T-cell (primary cell): ENCODE measurements around the gene RYR1. TPM values are rescaled to one million over a fixed set of nuclear protein-coding genes. Genes with fewer than 3 reads are reported as not detected.
A peak's percentile ranks its signal among the peaks of the same experiment; 100 is the strongest.

Experiments
- ATAC-seq, 4 experiments: fragments of 200-7000 bp in 3 of 4; fragments of 150-1000 bp in 1 of 4; cut with Tn5 transposase; replicated peaks in 1 of 4; 1 replicate in 3 of 4; 2 replicates in 1 of 4; pipeline ENCODE4 v1.10.0; 2021; ENCODE audit warnings: moderate library complexity in 3 of 4, mild to moderate bottlenecking in 2 of 4, moderate number of reproducible peaks in 1 of 4
- CTCF ChIA-PET, 2 donors: fragments of 300-600 bp; sonication (Branson Sonifier 250); formaldehyde crosslinking; loops; one replicate each; lab custom pipeline; 2022; ENCODE audit warnings: antibody characterized with exemption in 2 of 2; lab: Charles Lee
- POLR2A ChIA-PET, 2 donors: fragments of 300-600 bp; sonication (Branson Sonifier 250); formaldehyde crosslinking; loops; one replicate each; lab custom pipeline; 2022; ENCODE audit warnings: antibody characterized with exemption in 2 of 2; lab: Charles Lee
- DNase-seq, 35 experiments: peaks; one replicate each; pipeline versions ENCODE4 v3.0.0 to v3.0.0-alpha.2; 2013 to 2023
- H3K27ac ChIP-seq: one replicate; pipeline ENCODE4 v1.5.1; 2013; ENCODE audit warnings: low read length
- H3K27me3 ChIP-seq, 2 experiments: replicated peaks in 1 of 2; 1 replicate in 1 of 2; 2 replicates in 1 of 2; pipeline versions ENCODE4 v1.6.1 to v1.7.0; 2013; ENCODE audit warnings: low read length in 1 of 2, mixed read lengths in 1 of 2; ENCODE audit not compliant: control insufficient read depth in 2 of 2, insufficient read depth in 2 of 2; ENCODE audit errors: extremely low read depth in 1 of 2
- H3K36me3 ChIP-seq, 2 donors: 1 replicate in 1 of 2; 2 replicates in 1 of 2; pipeline versions ENCODE4 v1.6.1 to v1.7.0; 2013; ENCODE audit warnings: low read length in 1 of 2; ENCODE audit not compliant: control insufficient read depth in 2 of 2, insufficient read depth in 1 of 2; ENCODE audit errors: extremely low read depth in 1 of 2
- H3K4me1 ChIP-seq, 2 experiments: 1 replicate in 1 of 2; 2 replicates in 1 of 2; pipeline versions ENCODE4 v1.6.1 to v1.7.0; 2013; ENCODE audit warnings: low read length in 2 of 2, mixed read lengths in 1 of 2; ENCODE audit not compliant: insufficient read depth in 2 of 2, control insufficient read depth in 1 of 2; ENCODE audit errors: extremely low read depth in 1 of 2
- H3K4me3 ChIP-seq, 2 donors: 1 replicate in 1 of 2; 2 replicates in 1 of 2; pipeline versions ENCODE4 v1.5.1 to v1.7.0; 2013; ENCODE audit warnings: mild to moderate bottlenecking in 2 of 2, low read length in 1 of 2, moderate library complexity in 1 of 2; ENCODE audit not compliant: control insufficient read depth in 1 of 2; ENCODE audit errors: extremely low read depth in 1 of 2
- H3K9me3 ChIP-seq: 2 replicates; pipeline ENCODE4 v1.7.0; 2013
- H3K27ac Mint-ChIP-seq, 2 donors: one replicate each; pipeline ENCODE4 v1.8.0; 2020 to 2021; ENCODE audit warnings: mild to moderate bottlenecking in 2 of 2, mixed read lengths in 2 of 2
- H3K27me3 Mint-ChIP-seq, 2 donors: one replicate each; pipeline ENCODE4 v1.8.0; 2021 to 2022; ENCODE audit warnings: mixed read lengths in 2 of 2
- H3K36me3 Mint-ChIP-seq: one replicate; pipeline ENCODE4 v1.8.0; 2021; ENCODE audit warnings: mixed read lengths
- H3K4me1 Mint-ChIP-seq, 3 donors: one replicate each; pipeline ENCODE4 v1.8.0; 2020 to 2022; ENCODE audit warnings: mixed read lengths in 3 of 3, mild to moderate bottlenecking in 1 of 3
- H3K4me3 Mint-ChIP-seq, 3 donors: one replicate each; pipeline ENCODE4 v1.8.0; 2020 to 2022; ENCODE audit warnings: mild to moderate bottlenecking in 3 of 3, mixed read lengths in 3 of 3, moderate library complexity in 3 of 3
- H3K9me3 Mint-ChIP-seq, 3 donors: one replicate each; pipeline ENCODE4 v1.8.0; 2020 to 2022; ENCODE audit warnings: mixed read lengths in 3 of 3
- WGBS: methylation state at CpG from one replicate; pipeline ENCODE4 v1.1.5; 2013; ENCODE audit warnings: missing lambda C conversion rate; ENCODE audit not compliant: insufficient coverage; 5-methylcytosine and 5-hydroxymethylcytosine counted together
- total RNA-seq, 35 experiments: library from RNA in 6 of 35; stranded (reverse) in 6 of 35; fragments of 120-200 nt in 1 of 35; gene quantifications; one replicate each; pipeline versions ENCODE4 v1.2.1 to v1.2.4 and lab custom pipeline; 2013 to 2026

The RYR1 gene
- total RNA-seq, 5 donors from 2014 or later (not counting 1 experiment from before 2014, with no cell fraction given), result 1.1 to 3.8 (median 2.9) TPM

DNA sequence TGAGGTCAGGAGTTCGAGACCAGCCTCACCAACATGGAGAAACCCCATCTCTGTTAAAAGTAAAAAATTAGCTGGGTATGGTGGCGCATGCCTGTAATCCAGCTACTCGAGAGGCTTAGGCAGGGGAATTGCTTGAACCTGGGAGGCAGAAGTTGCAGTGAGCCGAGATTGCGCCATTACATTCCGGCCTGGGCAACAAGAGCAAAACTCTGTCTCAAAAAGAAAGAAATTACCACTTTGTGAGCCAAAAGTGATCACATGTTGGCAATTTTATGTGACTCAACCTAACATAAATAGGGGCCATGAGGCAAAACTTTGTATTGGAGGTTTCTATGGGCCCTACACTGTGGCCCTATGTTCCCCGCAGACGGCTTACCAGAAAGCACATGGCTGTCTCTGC is 112.1 kb downstream of the RYR1 start:
- Histone ChIP-seq H3K9me3 (no peaks in the 10 kb centered on the region), H3K27ac (no peak overlapping the region), H3K4me3 (no peak overlapping the region), H3K36me3 (no peaks in the 10 kb centered on the region), H3K4me1 (peaks cover 2 to 19% of the 10 kb centered on the region in 2 experiments), H3K27me3 (no peaks in the 10 kb centered on the region)
- POLR2A ChIA-PET, result no interaction called here
- H3K36me3 Mint-ChIP-seq, result no peaks in the 10 kb centered on the region
- no peaks in the 10 kb centered on the region for H3K27me3 Mint-ChIP-seq
- H3K9me3 Mint-ChIP-seq, result no peaks in the 10 kb centered on the region
- H3K4me3 Mint-ChIP-seq, result peak overlapping the region in 1 of 3 donors; percentile 24
- DNase-seq, result no peak
- 100% methylated on average over 2 of the region's 8 CpGs for WGBS
- H3K4me1 Mint-ChIP-seq, result peaks cover 14 to 25% (median 21%) of the 10 kb centered on the region in 3 donors
- no peak for ATAC-seq
- CTCF ChIA-PET, result interaction anchor here in 1 of 2 donors (1.5 kb wide), 1 partner anchor 89 kb away, joined by 5 read pairs; no protein-coding TSS in a partner anchor
- no peak overlapping the region for H3K27ac Mint-ChIP-seq

DNA sequence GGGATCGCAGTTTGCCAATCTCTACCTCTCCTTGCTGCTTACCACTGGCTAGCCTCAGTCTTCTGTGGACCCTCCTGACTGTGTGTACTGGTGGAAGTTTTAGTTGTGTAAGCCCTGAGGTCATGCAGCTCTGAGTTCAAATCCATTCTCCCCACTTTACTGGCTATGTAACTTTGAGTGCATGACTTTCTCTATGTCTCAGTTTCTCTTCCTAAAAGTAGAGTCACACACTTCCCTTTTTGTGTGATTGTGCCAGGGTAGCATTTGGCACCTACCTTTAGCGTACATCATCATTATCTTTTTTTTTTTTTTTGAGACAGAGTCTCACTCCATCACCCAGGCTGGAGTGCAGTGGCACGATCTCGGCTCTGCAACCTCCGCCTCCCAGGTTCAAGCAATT is 113.9 kb downstream of the RYR1 start:
- H3K36me3 ChIP-seq, result no peaks in the 10 kb centered on the region
- no peak overlapping the region for H3K4me3 Mint-ChIP-seq
- ChIA-PET POLR2A (interaction anchor here in 1 of 2 donors (0.7 kb wide), 1 partner anchor 71 kb away, joined by 6 read pairs; no protein-coding TSS in a partner anchor), CTCF (no interaction called here)
- H3K4me1 ChIP-seq, result peaks cover 2 to 27% of the 10 kb centered on the region in 2 experiments
- no peak overlapping the region for H3K27ac ChIP-seq
- H3K4me1 Mint-ChIP-seq, result peaks cover 20 to 28% (median 25%) of the 10 kb centered on the region in 3 donors
- H3K27me3 Mint-ChIP-seq, result peaks cover 0 to 5% of the 10 kb centered on the region in 2 donors
- H3K9me3 ChIP-seq, result no peaks in the 10 kb centered on the region
- no peak overlapping the region for H3K4me3 ChIP-seq
- H3K9me3 Mint-ChIP-seq, result no peaks in the 10 kb centered on the region
- ATAC-seq, result no peak
- no CpG with 5 or more reads among the region's 5 CpGs for WGBS
- no peaks in the 10 kb centered on the region for H3K36me3 Mint-ChIP-seq
- no peaks in the 10 kb centered on the region for H3K27me3 ChIP-seq
- DNase-seq, result no peak
- H3K27ac Mint-ChIP-seq, result no peak overlapping the region

DNA sequence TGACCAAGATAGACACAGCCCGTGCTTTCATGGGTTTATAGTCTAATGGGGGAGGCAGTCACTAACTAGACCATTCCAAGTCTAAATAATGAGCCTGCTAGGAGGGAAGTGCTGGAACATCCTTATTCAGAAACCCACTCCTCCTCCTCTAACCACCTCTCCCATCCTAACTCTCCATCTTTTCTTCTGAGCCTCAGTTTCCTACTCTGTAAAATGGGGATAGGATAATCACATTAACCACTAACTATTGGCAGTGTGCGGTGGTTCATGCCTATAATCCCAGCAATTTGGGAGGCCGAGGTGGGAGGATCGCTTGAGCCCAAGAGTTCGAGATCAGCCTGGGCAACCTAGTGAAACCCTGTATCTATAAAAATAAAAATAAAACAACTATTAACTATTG is 115.6 kb downstream of the RYR1 start:
- Histone ChIP-seq H3K4me3 (no peak overlapping the region), H3K27ac (no peak overlapping the region), H3K4me1 (peaks cover 2 to 21% of the 10 kb centered on the region in 2 experiments), H3K36me3 (no peaks in the 10 kb centered on the region), H3K9me3 (no peaks in the 10 kb centered on the region), H3K27me3 (no peaks in the 10 kb centered on the region)
- WGBS, result no CpG with 5 or more reads among the region's 5 CpGs
- peaks cover 24 to 32% (median 26%) of the 10 kb centered on the region in 3 donors for H3K4me1 Mint-ChIP-seq
- no peaks in the 10 kb centered on the region for H3K36me3 Mint-ChIP-seq
- no peak for DNase-seq
- no peak overlapping the region for H3K4me3 Mint-ChIP-seq
- H3K27ac Mint-ChIP-seq, result no peak overlapping the region
- ATAC-seq, result no peak
- CTCF ChIA-PET, result no interaction called here
- H3K27me3 Mint-ChIP-seq, result peaks cover 0 to 10% of the 10 kb centered on the region in 2 donors
- no peaks in the 10 kb centered on the region for H3K9me3 Mint-ChIP-seq
- POLR2A ChIA-PET, result no interaction called here

DNA sequence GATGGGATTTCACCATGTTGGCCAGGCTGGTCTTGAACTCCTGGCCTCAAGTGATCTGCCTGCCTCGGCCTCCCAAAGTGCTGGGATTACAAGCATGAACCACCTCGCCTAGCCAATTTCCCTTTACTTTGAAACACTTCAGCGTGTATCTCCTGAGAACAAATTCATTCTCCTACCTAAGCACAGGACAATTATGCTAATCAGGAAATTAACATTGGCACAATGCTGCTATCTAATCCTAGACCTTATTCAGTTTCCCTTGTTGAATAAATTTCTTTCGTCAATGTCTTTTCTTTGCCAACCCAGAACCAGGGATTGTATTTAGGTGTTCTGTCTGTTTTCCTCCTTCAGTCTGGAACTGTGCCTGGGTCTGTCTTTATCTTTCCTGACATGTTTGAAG is 116.5 kb downstream of the RYR1 start:
- Histone ChIP-seq H3K27ac (no peak overlapping the region), H3K9me3 (no peaks in the 10 kb centered on the region), H3K27me3 (no peaks in the 10 kb centered on the region), H3K4me3 (no peak overlapping the region), H3K36me3 (no peaks in the 10 kb centered on the region), H3K4me1 (peaks cover 0 to 15% of the 10 kb centered on the region in 2 experiments)
- Mint-ChIP-seq H3K4me3 (no peak overlapping the region), H3K27ac (no peak overlapping the region), H3K27me3 (peaks cover 0 to 13% of the 10 kb centered on the region in 2 donors), H3K4me1 (peaks cover 15 to 30% (median 23%) of the 10 kb centered on the region in 3 donors), H3K36me3 (no peaks in the 10 kb centered on the region), H3K9me3 (no peaks in the 10 kb centered on the region)
- WGBS, result 88% methylated on average over 3 of the region's 4 CpGs
- DNase-seq, result no peak
- POLR2A ChIA-PET, result no interaction called here
- CTCF ChIA-PET, result no interaction called here
- no peak for ATAC-seq

DNA sequence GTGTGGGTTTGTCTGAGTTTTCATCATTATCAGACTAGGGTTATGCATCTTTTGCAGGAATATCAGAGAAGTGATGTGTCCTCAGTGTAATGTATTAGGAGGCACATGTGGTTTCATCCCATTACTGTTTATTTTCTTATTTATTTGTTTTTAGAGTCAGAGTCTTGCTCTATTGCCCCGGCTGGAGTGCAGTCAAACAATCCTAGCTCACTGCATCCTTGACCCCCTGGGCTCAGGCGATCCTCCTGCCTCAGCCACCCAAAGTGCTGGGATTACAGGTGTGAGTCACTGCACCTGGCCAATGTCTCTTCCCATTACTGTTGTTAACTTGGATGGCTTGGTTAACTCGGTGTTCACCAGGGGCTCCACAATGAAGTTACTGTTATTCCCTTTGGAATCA is 116.9 kb downstream of the RYR1 start:
- H3K4me1 ChIP-seq, result peaks cover 0 to 17% of the 10 kb centered on the region in 2 experiments
- ChIA-PET POLR2A (no interaction called here), CTCF (no interaction called here)
- H3K4me3 ChIP-seq, result no peak overlapping the region
- no peaks in the 10 kb centered on the region for H3K27me3 ChIP-seq
- Mint-ChIP-seq H3K4me1 (peaks cover 13 to 29% (median 24%) of the 10 kb centered on the region in 3 donors), H3K27ac (no peak overlapping the region), H3K9me3 (no peaks in the 10 kb centered on the region), H3K27me3 (peaks cover 0 to 14% of the 10 kb centered on the region in 2 donors), H3K36me3 (no peaks in the 10 kb centered on the region), H3K4me3 (no peak overlapping the region)
- no peaks in the 10 kb centered on the region for H3K9me3 ChIP-seq
- no CpG with 5 or more reads among the region's 3 CpGs for WGBS
- DNase-seq, result no peak
- H3K36me3 ChIP-seq, result no peaks in the 10 kb centered on the region
- no peak for ATAC-seq
- H3K27ac ChIP-seq, result no peak overlapping the region

DNA sequence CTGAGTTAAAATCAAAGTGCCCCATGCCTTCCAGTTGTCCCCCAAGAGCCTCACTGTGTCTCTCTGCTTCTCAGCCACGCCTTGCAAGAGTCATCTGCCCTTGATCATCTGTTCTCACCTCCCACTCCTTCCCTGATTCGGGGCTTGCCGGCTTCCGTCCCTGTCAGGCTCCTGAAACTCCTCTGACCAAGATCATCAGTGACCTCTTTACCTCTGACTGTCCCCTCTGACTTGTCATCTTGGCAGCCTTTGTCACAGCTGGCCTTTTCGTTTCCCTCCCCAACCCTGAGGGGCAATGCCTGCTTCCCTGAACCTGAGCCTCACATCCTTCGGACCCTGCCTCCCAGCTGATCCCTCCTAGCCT is 117.9 kb downstream of the RYR1 start:
- Mint-ChIP-seq H3K9me3 (no peaks in the 10 kb centered on the region), H3K27ac (peak overlapping the region; percentile 12 to 29), H3K4me3 (peak overlapping the region in 1 of 3 donors; percentile 9), H3K4me1 (peaks cover 13 to 31% (median 26%) of the 10 kb centered on the region in 3 donors), H3K36me3 (no peaks in the 10 kb centered on the region), H3K27me3 (peaks cover 0 to 14% of the 10 kb centered on the region in 2 donors)
- POLR2A ChIA-PET, result no interaction called here
- 17% methylated on average over 6 of the region's 6 CpGs for WGBS
- no peaks in the 10 kb centered on the region for H3K27me3 ChIP-seq
- H3K27ac ChIP-seq, result no peak overlapping the region
- CTCF ChIA-PET, result no interaction called here
- H3K4me1 ChIP-seq, result peaks cover 0 to 25% of the 10 kb centered on the region in 2 experiments
- no peaks in the 10 kb centered on the region for H3K9me3 ChIP-seq
- H3K4me3 ChIP-seq, result no peak overlapping the region
- DNase-seq (peak in 1 of 35 experiments; percentile 27), ATAC-seq (peak in 1 of 4 experiments; percentile 16)
- no peaks in the 10 kb centered on the region for H3K36me3 ChIP-seq
